ENCODE data around the gene PML.
"Not testable (repeated sequence)": the region's sequence is repeated elsewhere in the genome, so short reads cannot be mapped to it uniquely, and the experiment has no call there.

DNA sequence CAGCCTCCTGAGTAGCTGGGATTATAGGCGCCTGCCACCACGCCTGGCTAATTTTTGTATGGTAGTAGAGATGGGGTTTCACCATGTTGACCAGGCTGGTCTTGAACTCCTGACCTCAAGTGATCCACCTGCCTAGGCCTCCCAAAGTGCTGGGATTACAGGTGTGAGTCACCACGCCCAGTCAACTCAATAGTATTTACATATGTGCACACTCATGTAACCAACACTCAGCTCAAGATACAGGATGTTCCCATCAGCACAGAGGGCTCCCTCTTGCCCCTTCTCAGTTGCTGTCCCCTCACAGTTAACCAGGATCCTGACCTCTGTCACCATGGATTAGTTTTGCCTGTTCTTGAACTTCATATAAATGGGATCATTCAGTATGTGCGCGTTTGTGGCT lies 61.8 kb downstream of the PML start:
- TF ChIP-seq, protein P1, sequence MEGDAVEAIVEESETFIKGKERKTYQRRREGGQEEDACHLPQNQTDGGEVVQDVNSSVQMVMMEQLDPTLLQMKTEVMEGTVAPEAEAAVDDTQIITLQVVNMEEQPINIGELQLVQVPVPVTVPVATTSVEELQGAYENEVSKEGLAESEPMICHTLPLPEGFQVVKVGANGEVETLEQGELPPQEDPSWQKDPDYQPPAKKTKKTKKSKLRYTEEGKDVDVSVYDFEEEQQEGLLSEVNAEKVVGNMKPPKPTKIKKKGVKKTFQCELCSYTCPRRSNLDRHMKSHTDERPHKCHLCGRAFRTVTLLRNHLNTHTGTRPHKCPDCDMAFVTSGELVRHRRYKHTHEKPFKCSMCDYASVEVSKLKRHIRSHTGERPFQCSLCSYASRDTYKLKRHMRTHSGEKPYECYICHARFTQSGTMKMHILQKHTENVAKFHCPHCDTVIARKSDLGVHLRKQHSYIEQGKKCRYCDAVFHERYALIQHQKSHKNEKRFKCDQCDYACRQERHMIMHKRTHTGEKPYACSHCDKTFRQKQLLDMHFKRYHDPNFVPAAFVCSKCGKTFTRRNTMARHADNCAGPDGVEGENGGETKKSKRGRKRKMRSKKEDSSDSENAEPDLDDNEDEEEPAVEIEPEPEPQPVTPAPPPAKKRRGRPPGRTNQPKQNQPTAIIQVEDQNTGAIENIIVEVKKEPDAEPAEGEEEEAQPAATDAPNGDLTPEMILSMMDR (IDR thresholded peaks at IDR 0.05; ENCODE audit: low read length) = not testable (repeated sequence)
- TF ChIP-seq EZH2 (IDR thresholded peaks at IDR 0.05; ENCODE audit: borderline replicate concordance, low read length) = not testable (repeated sequence)

Data from OCI-LY1 (cell line).